BLaER1 treated with 17β-estradiol and CSF1 and Interleukin-3, amounts not matched to agents 10 nM and 100 nM (cell line): ENCODE measurements around the gene HLA-DQA2.
A peak's percentile ranks its signal among the peaks of the same experiment; 100 is the strongest.
"Not testable (repeated sequence)": the region's sequence is repeated elsewhere in the genome, so short reads cannot be mapped to it uniquely, and the experiment has no call there.

ENCODE experiments used
- H3K27ac ChIP-seq, 11 experiments: shearing (Covaris generic); formaldehyde crosslinking; 2 replicates each; pipeline ENCODE4 v1.8.1; 2022
- H3K27me3 ChIP-seq, 11 experiments: shearing (Covaris generic); formaldehyde crosslinking; 2 replicates each; pipeline ENCODE4 v1.8.1; 2022
- H3K36me3 ChIP-seq, 11 experiments: shearing (Covaris generic); formaldehyde crosslinking; 2 replicates each; pipeline ENCODE4 v1.8.1; 2022
- H3K4me1 ChIP-seq, 10 experiments: shearing (Covaris generic); formaldehyde crosslinking; 2 replicates each; pipeline ENCODE4 v1.8.1; 2022
- H3K4me2 ChIP-seq, 11 experiments: shearing (Covaris generic); formaldehyde crosslinking; 2 replicates each; pipeline ENCODE4 v1.8.1; 2022
- H3K4me3 ChIP-seq, 10 experiments: shearing (Covaris generic); formaldehyde crosslinking; 2 replicates each; pipeline ENCODE4 v1.8.1; 2022
- H3K9ac ChIP-seq, 11 experiments: shearing (Covaris generic); formaldehyde crosslinking; 2 replicates each; pipeline ENCODE4 v1.8.1; 2022
- H3K9me3 ChIP-seq, 11 experiments: shearing (Covaris generic); formaldehyde crosslinking; replicated peaks in 1 of 11; 2 replicates each; pipeline ENCODE4 v1.8.1; 2022
- H4K20me1 ChIP-seq, 11 experiments: shearing (Covaris generic); formaldehyde crosslinking; 2 replicates each; pipeline ENCODE4 v1.8.1; 2022
- Cebpa-rat ChIP-seq, 11 experiments: shearing (Covaris generic); IDR thresholded peaks; 2 replicates each; pipeline ENCODE4 v1.8.1; 2022

HLA-DQA2 gene

DNA sequence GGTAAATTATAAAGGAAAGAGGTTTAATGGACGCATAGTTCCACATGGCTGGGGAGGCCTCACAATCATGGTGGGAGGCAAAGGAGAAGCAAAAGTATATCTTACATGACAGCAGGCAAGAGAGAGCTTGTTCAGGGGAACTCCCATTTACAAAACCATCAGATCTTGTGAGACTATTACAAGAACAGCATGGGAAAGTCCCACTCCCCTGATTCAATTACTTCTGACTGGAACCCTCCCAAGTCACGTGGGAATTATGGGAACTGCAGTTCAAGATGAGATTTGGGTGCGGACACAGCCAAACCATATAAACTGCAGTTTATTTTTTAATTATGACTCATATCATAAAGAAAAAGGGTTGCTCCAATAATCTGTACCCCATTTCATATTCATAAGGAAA lies 22.3 kb upstream of the HLA-DQA2 start:
- no peaks in the 10 kb centered on the region; a peak in 3 of 22 replicates for H3K27me3 ChIP-seq
- TF ChIP-seq Cebpa-rat (IDR thresholded peaks at IDR 0.05) = no peak

GRCh38 chr6:32738126-32738525 lies 3.1 kb upstream of the HLA-DQA2 start:
- H4K20me1 ChIP-seq = no peaks in the 10 kb centered on the region
- H3K27me3 ChIP-seq = no peaks in the 10 kb centered on the region
- H3K36me3 ChIP-seq = no peaks in the 10 kb centered on the region
- H3K4me1 ChIP-seq = no peaks in the 10 kb centered on the region
- no peak overlapping the region for H3K27ac ChIP-seq
- no peak overlapping the region for H3K4me2 ChIP-seq
- no peak for TF ChIP-seq Cebpa-rat (IDR thresholded peaks at IDR 0.05)
- no peak overlapping the region for H3K4me3 ChIP-seq
- no peaks in the 10 kb centered on the region; a peak in 1 of 22 replicates for H3K9me3 ChIP-seq
- no peak overlapping the region for H3K9ac ChIP-seq

More for the DNA sequence above, 22.3 kb upstream of the HLA-DQA2 start:
- Histone ChIP-seq H3K4me2 (no peak overlapping the region), H3K4me1 (peaks cover 0 to 11% (median 0%) of the 10 kb centered on the region in 10 experiments; a peak in 3 of 20 replicates), H3K36me3 (no peaks in the 10 kb centered on the region), H3K4me3 (no peak overlapping the region), H3K9ac (no peak overlapping the region), H4K20me1 (no peaks in the 10 kb centered on the region), H3K9me3 (no peaks in the 10 kb centered on the region), H3K27ac (peak overlapping the region in 1 of 11 experiments; percentile 15; a peak in 1 of 22 replicates)

DNA sequence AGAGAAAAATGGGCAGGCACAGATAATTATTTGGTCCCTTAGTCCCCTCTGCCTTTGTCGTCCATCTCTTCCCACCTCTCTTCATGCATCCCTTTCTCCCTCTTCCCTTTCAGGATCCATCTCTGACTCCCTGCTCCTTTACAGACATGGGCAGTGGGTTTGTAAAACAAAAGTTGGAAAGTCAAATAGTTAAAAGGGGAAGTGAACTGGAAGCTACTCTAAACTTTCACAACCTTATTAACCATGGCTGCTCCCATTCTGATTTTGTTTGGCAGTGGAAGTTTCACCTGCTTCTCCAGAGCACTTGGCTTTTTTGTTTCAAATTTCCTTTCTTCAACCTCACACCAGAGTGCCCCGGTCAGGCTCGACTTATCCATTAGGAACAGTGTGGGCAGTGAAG lies 1.2 kb downstream of the HLA-DQA2 start:
- Histone ChIP-seq H3K4me3 (no peak overlapping the region), H3K4me1 (peaks cover 0 to 5% (median 0%) of the 10 kb centered on the region in 10 experiments; a peak in 1 of 20 replicates), H3K27me3 (no peaks in the 10 kb centered on the region), H3K9ac (no peak overlapping the region), H3K4me2 (no peak overlapping the region), H3K9me3 (no peaks in the 10 kb centered on the region), H3K27ac (no peak overlapping the region), H3K36me3 (no peaks in the 10 kb centered on the region), H4K20me1 (no peaks in the 10 kb centered on the region)
- no peak for TF ChIP-seq Cebpa-rat (IDR thresholded peaks at IDR 0.05)

GRCh38 chr6:32744776-32745175 lies 3.6 kb downstream of the HLA-DQA2 start:
- H3K36me3 ChIP-seq = no peaks in the 10 kb centered on the region
- no peak overlapping the region for H3K4me3 ChIP-seq
- no peak overlapping the region; a peak in 1 of 22 replicates for H3K4me2 ChIP-seq
- H4K20me1 ChIP-seq = no peaks in the 10 kb centered on the region
- H3K9ac ChIP-seq = no peak overlapping the region
- H3K27me3 ChIP-seq = no peaks in the 10 kb centered on the region
- no peak for TF ChIP-seq Cebpa-rat (IDR thresholded peaks at IDR 0.05)
- no peak overlapping the region for H3K27ac ChIP-seq
- no peaks in the 10 kb centered on the region for H3K9me3 ChIP-seq
- H3K4me1 ChIP-seq = peaks cover 0 to 5% (median 0%) of the 10 kb centered on the region in 10 experiments; a peak in 1 of 20 replicates

- not testable (repeated sequence) for H3K4me3 ChIP-seq, H3K4me1 ChIP-seq, H3K4me2 ChIP-seq, H3K27me3 ChIP-seq, H3K36me3 ChIP-seq, H3K9me3 ChIP-seq, H3K27ac ChIP-seq, H4K20me1 ChIP-seq, H3K9ac ChIP-seq
Observed at GRCh38 chr6:32745649-32746048, 4.5 kb downstream of the HLA-DQA2 start.

- Histone ChIP-seq H4K20me1 (no peaks in the 10 kb centered on the region), H3K9me3 (no peaks in the 10 kb centered on the region), H3K9ac (no peak overlapping the region), H3K4me3 (no peak overlapping the region), H3K27me3 (no peaks in the 10 kb centered on the region), H3K4me2 (no peak overlapping the region), H3K27ac (no peak overlapping the region), H3K36me3 (no peaks in the 10 kb centered on the region), H3K4me1 (no peaks in the 10 kb centered on the region)
- TF ChIP-seq Cebpa-rat (IDR thresholded peaks at IDR 0.05) = no peak
Observed at GRCh38 chr6:32752580-32752979, 11.4 kb downstream of the HLA-DQA2 start.

GRCh38 chr6:32759669-32760068 lies 18.5 kb downstream of the HLA-DQA2 start:
- H4K20me1 ChIP-seq = no peaks in the 10 kb centered on the region
- no peaks in the 10 kb centered on the region for H3K4me1 ChIP-seq
- no peak for TF ChIP-seq Cebpa-rat (IDR thresholded peaks at IDR 0.05)
- H3K4me3 ChIP-seq = no peak overlapping the region
- no peaks in the 10 kb centered on the region for H3K9me3 ChIP-seq
- H3K27ac ChIP-seq = no peak overlapping the region
- H3K27me3 ChIP-seq = 0 out of 22 replicates have a peak, but pooled peaks cover 0 to 3% (median 0%) of the 10 kb centered on the region in 11 experiments
- no peak overlapping the region for H3K9ac ChIP-seq
- H3K4me2 ChIP-seq = no peak overlapping the region
- H3K36me3 ChIP-seq = no peaks in the 10 kb centered on the region

DNA sequence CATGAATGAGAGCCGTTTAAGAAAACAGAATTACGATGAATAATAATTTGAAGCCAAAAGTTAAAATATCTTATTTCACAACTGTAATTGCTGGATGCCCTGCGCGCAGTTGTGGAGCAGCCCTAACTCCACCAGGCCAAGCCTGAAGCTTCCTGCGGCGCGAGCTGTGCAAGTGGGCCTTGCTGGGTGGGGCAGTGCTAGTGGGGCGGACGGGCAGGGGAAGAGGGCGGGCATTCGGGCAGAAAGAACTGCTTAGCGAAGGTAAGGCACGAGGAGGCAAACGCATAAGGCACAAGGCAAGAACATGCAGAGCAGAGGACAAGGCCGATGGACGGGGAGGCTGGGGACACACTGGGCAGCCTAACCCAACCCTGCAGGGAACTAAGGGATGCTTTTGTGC lies 19.9 kb downstream of the HLA-DQA2 start:
- Histone ChIP-seq H3K27ac (no peak overlapping the region), H3K4me3 (no peak overlapping the region), H3K4me1 (no peaks in the 10 kb centered on the region), H4K20me1 (no peaks in the 10 kb centered on the region), H3K9me3 (no peaks in the 10 kb centered on the region), H3K9ac (no peak overlapping the region), H3K36me3 (no peaks in the 10 kb centered on the region), H3K4me2 (no peak overlapping the region), H3K27me3 (0 out of 22 replicates have a peak, but pooled peaks cover 0 to 3% (median 0%) of the 10 kb centered on the region in 11 experiments)
- no peak for TF ChIP-seq Cebpa-rat (IDR thresholded peaks at IDR 0.05)

DNA sequence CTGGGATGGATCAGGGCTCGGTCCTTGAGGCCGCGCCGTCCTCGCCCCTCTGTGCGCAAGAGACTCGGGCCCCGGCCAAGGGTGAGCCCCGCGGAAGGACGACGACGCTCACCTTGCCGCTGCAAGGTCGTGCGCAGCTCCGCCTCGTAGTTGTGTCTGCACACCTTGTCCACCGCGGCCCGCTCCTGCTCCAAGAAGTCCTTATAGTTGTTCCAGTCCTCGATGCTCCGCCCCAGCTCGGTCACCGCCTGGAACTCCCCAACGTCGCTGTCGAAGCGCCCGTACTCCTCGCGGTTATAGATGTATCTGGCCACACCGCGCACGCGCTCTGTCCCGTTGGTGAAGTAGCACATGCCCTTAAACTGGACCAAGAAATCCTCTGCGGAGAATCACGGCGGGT lies 20.4 kb downstream of the HLA-DQA2 start:
- no peaks in the 10 kb centered on the region for H4K20me1 ChIP-seq
- no peaks in the 10 kb centered on the region for H3K36me3 ChIP-seq
- no peak overlapping the region for H3K4me2 ChIP-seq
- TF ChIP-seq Cebpa-rat (IDR thresholded peaks at IDR 0.05) = no peak
- H3K27ac ChIP-seq = no peak overlapping the region
- no peak overlapping the region for H3K9ac ChIP-seq
- H3K4me3 ChIP-seq = no peak overlapping the region
- no peaks in the 10 kb centered on the region for H3K4me1 ChIP-seq
- 0 out of 22 replicates have a peak, but pooled peaks cover 0 to 3% (median 0%) of the 10 kb centered on the region in 11 experiments for H3K27me3 ChIP-seq
- H3K9me3 ChIP-seq = no peaks in the 10 kb centered on the region

DNA sequence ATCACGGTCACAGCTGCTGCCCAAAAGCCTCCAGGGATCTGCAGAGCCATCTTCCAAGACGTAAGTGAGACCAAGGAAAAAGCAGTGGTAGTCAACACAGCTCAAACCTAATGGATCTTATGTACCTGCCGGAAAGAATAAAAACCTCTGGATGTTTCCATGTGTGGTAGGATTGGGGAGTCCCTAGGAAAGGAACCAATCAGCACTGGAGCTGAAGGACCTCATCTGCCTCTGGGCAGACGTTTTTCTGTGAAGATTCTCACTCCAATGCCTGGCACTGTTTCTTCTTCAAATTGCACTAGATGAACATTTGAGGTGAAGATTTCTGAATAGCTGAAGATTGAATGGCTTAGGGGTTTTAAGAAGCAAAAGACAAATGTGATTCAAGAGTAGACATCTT lies 22.2 kb downstream of the HLA-DQA2 start, which contains the start of gene HLA-DQB2:
Gene HLA-DQB2, minus strand, starts transcription at position 112 of the 400 bp plus-strand sequence. Its CDS starts 62 bp downstream, at position 50.
- Histone ChIP-seq H3K4me1 (no peaks in the 10 kb centered on the region), H3K27me3 (peaks cover 0 to 4% (median 0%) of the 10 kb centered on the region in 11 experiments; a peak in 1 of 22 replicates), H4K20me1 (no peaks in the 10 kb centered on the region), H3K9ac (no peak within 1 kb of the TSS), H3K9me3 (no peaks in the 10 kb centered on the region), H3K27ac (no peak within 1 kb of the TSS), H3K4me3 (no peak within 1 kb of the TSS), H3K4me2 (no peak within 1 kb of the TSS), H3K36me3 (no peaks in the 10 kb centered on the region)
- no peak for TF ChIP-seq Cebpa-rat (IDR thresholded peaks at IDR 0.05)
